ENCODE data around the gene PPP3R1. TPM values are rescaled to one million over a fixed set of nuclear protein-coding genes. Genes with fewer than 3 reads are reported as not detected.

PPP3R1 gene
- total RNA-seq, 3 donors from 2014 or later (not counting 1 experiment from before 2014, with no cell fraction given) = 77.8 to 86.2 (median 79.9) TPM

DNA sequence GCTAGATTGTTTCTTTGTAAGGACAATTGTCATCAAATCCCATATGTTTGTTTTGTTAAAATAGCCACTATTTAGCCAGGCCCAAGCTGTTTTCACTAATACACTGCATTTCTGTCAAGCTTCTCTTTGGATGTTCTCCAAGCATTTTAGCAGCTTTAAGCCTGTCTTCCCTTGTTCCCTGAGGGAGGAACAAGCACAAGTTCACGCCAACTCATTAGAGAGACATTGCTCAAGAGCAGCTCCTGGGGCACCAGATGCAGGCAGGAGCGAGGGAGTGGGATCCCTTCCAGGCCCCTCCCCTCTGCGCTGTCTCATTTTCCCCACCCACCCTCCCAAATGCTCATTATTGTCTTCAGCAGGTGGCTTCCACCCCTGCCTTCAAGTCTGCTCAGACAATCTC lies 32.6 kb upstream of the PPP3R1 start:
- H3K4me3 ChIP-seq (ENCODE audit: low read length) = no peak overlapping the region
- 96% methylated on average over 3 of the region's 3 CpGs for WGBS (ENCODE audit: insufficient coverage)
- DNase-seq (no peak), ATAC-seq (no peak)
- TF ChIP-seq, protein P1, sequence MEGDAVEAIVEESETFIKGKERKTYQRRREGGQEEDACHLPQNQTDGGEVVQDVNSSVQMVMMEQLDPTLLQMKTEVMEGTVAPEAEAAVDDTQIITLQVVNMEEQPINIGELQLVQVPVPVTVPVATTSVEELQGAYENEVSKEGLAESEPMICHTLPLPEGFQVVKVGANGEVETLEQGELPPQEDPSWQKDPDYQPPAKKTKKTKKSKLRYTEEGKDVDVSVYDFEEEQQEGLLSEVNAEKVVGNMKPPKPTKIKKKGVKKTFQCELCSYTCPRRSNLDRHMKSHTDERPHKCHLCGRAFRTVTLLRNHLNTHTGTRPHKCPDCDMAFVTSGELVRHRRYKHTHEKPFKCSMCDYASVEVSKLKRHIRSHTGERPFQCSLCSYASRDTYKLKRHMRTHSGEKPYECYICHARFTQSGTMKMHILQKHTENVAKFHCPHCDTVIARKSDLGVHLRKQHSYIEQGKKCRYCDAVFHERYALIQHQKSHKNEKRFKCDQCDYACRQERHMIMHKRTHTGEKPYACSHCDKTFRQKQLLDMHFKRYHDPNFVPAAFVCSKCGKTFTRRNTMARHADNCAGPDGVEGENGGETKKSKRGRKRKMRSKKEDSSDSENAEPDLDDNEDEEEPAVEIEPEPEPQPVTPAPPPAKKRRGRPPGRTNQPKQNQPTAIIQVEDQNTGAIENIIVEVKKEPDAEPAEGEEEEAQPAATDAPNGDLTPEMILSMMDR (IDR thresholded peaks at IDR 0.05) = no peak
- H3K4me1 ChIP-seq (ENCODE audit: control insufficient read depth, insufficient read depth, low read length) = no peaks in the 10 kb centered on the region
- Mint-ChIP-seq H3K36me3 (no peaks in the 10 kb centered on the region), H3K4me1 (no peaks in the 10 kb centered on the region), H3K4me3 (no peak overlapping the region), H3K27ac (no peak overlapping the region), H3K27me3 (ENCODE audit: low read depth in 2 of 2) (peaks cover 11 to 19% of the 10 kb centered on the region in 2 donors), H3K9me3 (no peaks in the 10 kb centered on the region)
- H3K27me3 ChIP-seq (ENCODE audit: control insufficient read depth, insufficient read depth, low read length) = no peaks in the 10 kb centered on the region
- intact Hi-C loops (cut with micrococcal nuclease) = no loop called here
- H3K36me3 ChIP-seq (ENCODE audit: control insufficient read depth, insufficient read depth, low read length) = no peaks in the 10 kb centered on the region
- H3K27ac ChIP-seq (ENCODE audit: low read length) = no peak overlapping the region
- no peaks in the 10 kb centered on the region for H3K9me3 ChIP-seq (ENCODE audit: control insufficient read depth, insufficient read depth, low read length)

GRCh38 chr2:68283419-68283812 lies 31.1 kb upstream of the PPP3R1 start:
- 100% methylated on average over 1 of the region's 1 CpG for WGBS (ENCODE audit: insufficient coverage)
- H3K4me3 ChIP-seq (ENCODE audit: low read length) = no peak overlapping the region
- TF ChIP-seq, protein P1 (IDR thresholded peaks at IDR 0.05) = no peak
- no peak overlapping the region for H3K27ac ChIP-seq (ENCODE audit: low read length)
- no peaks in the 10 kb centered on the region for H3K36me3 ChIP-seq (ENCODE audit: control insufficient read depth, insufficient read depth, low read length)
- H3K4me1 ChIP-seq (ENCODE audit: control insufficient read depth, insufficient read depth, low read length) = no peaks in the 10 kb centered on the region
- ATAC-seq = no peak
- no peaks in the 10 kb centered on the region for H3K9me3 ChIP-seq (ENCODE audit: control insufficient read depth, insufficient read depth, low read length)
- Mint-ChIP-seq H3K4me3 (no peak overlapping the region), H3K4me1 (no peaks in the 10 kb centered on the region), H3K27me3 (ENCODE audit: low read depth in 2 of 2) (peaks cover 9 to 15% of the 10 kb centered on the region in 2 donors), H3K36me3 (no peaks in the 10 kb centered on the region), H3K27ac (no peak overlapping the region), H3K9me3 (no peaks in the 10 kb centered on the region)
- H3K27me3 ChIP-seq (ENCODE audit: control insufficient read depth, insufficient read depth, low read length) = no peaks in the 10 kb centered on the region
- DNase-seq = no peak
- intact Hi-C loops (cut with micrococcal nuclease) = loop anchor here (1.0 to 2.0 kb wide), 2 partner anchors 87 to 161 kb away; no protein-coding TSS in a partner anchor

- H3K4me3 ChIP-seq (ENCODE audit: low read length) = no peak overlapping the region
- H3K27me3 Mint-ChIP-seq (ENCODE audit: low read depth in 2 of 2) = peaks cover 9 to 10% of the 10 kb centered on the region in 2 donors
- H3K4me3 Mint-ChIP-seq = no peak overlapping the region
- H3K36me3 Mint-ChIP-seq = no peaks in the 10 kb centered on the region
- 33% methylated on average over 3 of the region's 5 CpGs for WGBS (ENCODE audit: insufficient coverage)
- H3K9me3 ChIP-seq (ENCODE audit: control insufficient read depth, insufficient read depth, low read length) = no peaks in the 10 kb centered on the region
- no peak overlapping the region for H3K27ac Mint-ChIP-seq
- DNase-seq (peak in 1 of 2 donors; percentile 71), ATAC-seq (peak; percentile 57 to 74 (median 64))
- no peaks in the 10 kb centered on the region for H3K4me1 ChIP-seq (ENCODE audit: control insufficient read depth, insufficient read depth, low read length)
- TF ChIP-seq, protein P1 (IDR thresholded peaks at IDR 0.05) = peak; percentile 71
- H3K27ac ChIP-seq (ENCODE audit: low read length) = no peak overlapping the region
- no peaks in the 10 kb centered on the region for H3K4me1 Mint-ChIP-seq
- no peaks in the 10 kb centered on the region for H3K36me3 ChIP-seq (ENCODE audit: control insufficient read depth, insufficient read depth, low read length)
- intact Hi-C loops (cut with micrococcal nuclease) = loop anchor here (1.0 to 2.0 kb wide), 2 partner anchors 87 to 160 kb away; no protein-coding TSS in a partner anchor
- H3K9me3 Mint-ChIP-seq = no peaks in the 10 kb centered on the region
- H3K27me3 ChIP-seq (ENCODE audit: control insufficient read depth, insufficient read depth, low read length) = no peaks in the 10 kb centered on the region
Observed at GRCh38 chr2:68282811-68283418, 30.6 kb upstream of the PPP3R1 start.

DNA sequence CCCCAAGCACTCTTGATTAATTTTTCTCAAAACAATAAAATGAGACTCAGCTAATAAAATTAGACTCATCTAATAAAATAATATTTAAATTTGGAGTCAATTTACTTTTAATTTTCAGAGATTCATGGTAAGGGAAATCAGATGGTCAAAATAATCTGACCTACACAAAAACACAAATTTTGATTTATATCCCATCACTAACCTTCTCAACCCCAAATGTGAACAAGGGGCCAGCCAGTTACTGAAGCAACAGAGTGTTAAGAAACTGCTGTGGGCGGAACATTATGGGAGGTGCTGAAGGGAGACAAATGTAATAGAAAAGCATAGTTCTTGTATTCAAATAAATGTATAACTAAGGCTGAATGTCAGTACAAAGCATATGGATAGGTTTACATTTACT lies 28.5 kb upstream of the PPP3R1 start:
- no peak overlapping the region for H3K27ac Mint-ChIP-seq
- H3K36me3 Mint-ChIP-seq = no peaks in the 10 kb centered on the region
- peaks cover 9 to 26% of the 10 kb centered on the region in 2 donors for H3K27me3 Mint-ChIP-seq (ENCODE audit: low read depth in 2 of 2)
- DNase-seq = no peak
- Histone ChIP-seq H3K36me3 (ENCODE audit: control insufficient read depth, insufficient read depth, low read length) (no peaks in the 10 kb centered on the region), H3K4me1 (ENCODE audit: control insufficient read depth, insufficient read depth, low read length) (no peaks in the 10 kb centered on the region), H3K27ac (ENCODE audit: low read length) (no peak overlapping the region), H3K27me3 (ENCODE audit: control insufficient read depth, insufficient read depth, low read length) (no peaks in the 10 kb centered on the region), H3K4me3 (ENCODE audit: low read length) (no peak overlapping the region), H3K9me3 (ENCODE audit: control insufficient read depth, insufficient read depth, low read length) (no peaks in the 10 kb centered on the region)
- WGBS (ENCODE audit: insufficient coverage) = 100% methylated on average over 1 of the region's 1 CpG
- intact Hi-C loops (cut with micrococcal nuclease) = no loop called here
- ATAC-seq = no peak
- TF ChIP-seq, protein P1 (IDR thresholded peaks at IDR 0.05) = no peak
- H3K9me3 Mint-ChIP-seq = no peaks in the 10 kb centered on the region
- no peak overlapping the region for H3K4me3 Mint-ChIP-seq
- H3K4me1 Mint-ChIP-seq = no peaks in the 10 kb centered on the region

Measured in natural killer cell (primary cell).